ES-I3 (cell line): ENCODE measurements around the gene IQCK.

Experiments
- H3K36me3 ChIP-seq: 2 replicates; pipeline ENCODE4 v1.6.1; 2013; ENCODE audit warnings: mild to moderate bottlenecking, low read length, control low read depth, moderate library complexity; ENCODE audit not compliant: insufficient read depth
- H3K4me1 ChIP-seq: 2 replicates; pipeline ENCODE4 v1.6.1; 2013; ENCODE audit warnings: mild to moderate bottlenecking, control low read depth, low read length; ENCODE audit not compliant: insufficient read depth
- H3K9ac ChIP-seq: 2 replicates; pipeline ENCODE4 v1.6.1; 2013; ENCODE audit warnings: low read depth, mild to moderate bottlenecking, low read length, moderate library complexity
- H3K9me3 ChIP-seq: 2 replicates; pipeline ENCODE4 v1.6.1; 2013; ENCODE audit warnings: mild to moderate bottlenecking, low read length, moderate library complexity; ENCODE audit not compliant: control insufficient read depth, insufficient read depth

The IQCK gene

GRCh38 chr16:19881028-19881427, 163.0 kb downstream of the IQCK start:
- peaks cover 27% of the 10 kb centered on the region for H3K4me1 ChIP-seq
- H3K9ac ChIP-seq = no peak overlapping the region
- H3K36me3 ChIP-seq = no peaks in the 10 kb centered on the region
- no peaks in the 10 kb centered on the region for H3K9me3 ChIP-seq

- peaks cover 22% of the 10 kb centered on the region; the same call in 1 of the 2 replicates for H3K4me1 ChIP-seq
- H3K9me3 ChIP-seq = no peaks in the 10 kb centered on the region
- peak overlapping the region; percentile 85; the same call in 1 of the 2 replicates for H3K9ac ChIP-seq
- H3K36me3 ChIP-seq = no peaks in the 10 kb centered on the region
Observed at GRCh38 chr16:19881783-19882182, 163.7 kb downstream of the IQCK start.

DNA sequence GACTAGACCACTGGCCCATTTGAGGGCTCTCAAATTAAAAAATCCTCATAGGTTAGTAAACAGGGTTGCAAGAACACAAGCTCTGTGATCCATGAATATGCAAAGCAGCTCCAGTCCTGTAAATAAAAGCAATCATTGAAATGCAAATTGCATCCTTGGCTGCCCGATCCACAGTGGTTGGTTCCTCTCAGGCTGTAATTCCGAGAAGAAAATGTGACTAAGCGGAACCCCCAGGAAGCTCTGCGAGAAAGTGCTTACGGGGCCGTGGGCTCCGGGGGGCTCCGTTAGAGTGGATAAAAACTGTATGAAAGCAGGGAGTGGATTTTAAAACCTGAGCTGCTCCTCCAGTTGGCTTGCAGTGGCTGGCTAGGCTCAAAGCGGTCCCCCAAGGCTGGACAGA, 164.1 kb downstream of the IQCK start:
- Histone ChIP-seq H3K9me3 (no peaks in the 10 kb centered on the region), H3K36me3 (no peaks in the 10 kb centered on the region), H3K4me1 (peaks cover 20% of the 10 kb centered on the region; the same call in 1 of the 2 replicates), H3K9ac (peak overlapping the region; percentile 85)

GRCh38 chr16:19882646-19883045, 164.6 kb downstream of the IQCK start:
- peaks cover 20% of the 10 kb centered on the region; the same call in 1 of the 2 replicates for H3K4me1 ChIP-seq
- no peaks in the 10 kb centered on the region for H3K36me3 ChIP-seq
- H3K9ac ChIP-seq = peak overlapping the region; percentile 85

DNA sequence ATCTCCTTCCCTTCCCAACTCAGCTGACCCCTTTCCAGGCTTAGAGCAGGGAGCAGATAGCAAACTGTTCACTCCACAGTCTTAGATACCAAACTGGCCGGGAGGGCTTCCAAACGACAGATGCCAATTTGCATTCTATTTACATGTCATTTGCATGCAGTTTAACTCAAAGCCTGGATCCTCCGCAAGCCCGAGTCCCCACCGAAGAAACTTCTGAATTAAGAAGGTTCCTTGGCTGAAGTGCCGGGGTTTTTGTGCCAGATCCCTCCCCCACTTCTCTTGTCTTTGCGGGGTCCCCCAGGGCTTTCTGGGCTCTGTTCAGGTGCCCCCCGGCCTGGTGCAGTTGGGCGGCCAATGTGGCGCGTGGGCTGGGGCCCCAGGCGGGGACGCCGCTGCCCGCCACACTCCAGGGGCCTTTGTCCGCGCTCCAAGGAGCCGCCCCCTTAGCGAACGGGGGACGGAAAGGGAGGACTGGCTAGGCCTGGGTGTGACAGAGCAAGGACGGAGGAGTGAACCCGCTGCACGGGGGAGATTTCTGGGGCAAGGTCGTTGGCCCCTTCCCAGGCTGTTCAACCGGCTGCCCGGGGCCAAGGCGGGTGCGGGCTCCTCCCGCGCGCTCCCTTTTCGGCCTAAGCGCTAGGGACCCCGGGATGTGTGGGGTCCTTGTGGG, 165.4 kb downstream of the IQCK start:
- Histone ChIP-seq H3K36me3 (no peaks in the 10 kb centered on the region), H3K4me1 (peaks cover 19% of the 10 kb centered on the region; the same call in 1 of the 2 replicates), H3K9ac (peak overlapping the region; percentile 85), H3K9me3 (no peaks in the 10 kb centered on the region)

More at GRCh38 chr16:19882646-19883045, 164.6 kb downstream of the IQCK start:
- H3K9me3 ChIP-seq = no peaks in the 10 kb centered on the region

DNA sequence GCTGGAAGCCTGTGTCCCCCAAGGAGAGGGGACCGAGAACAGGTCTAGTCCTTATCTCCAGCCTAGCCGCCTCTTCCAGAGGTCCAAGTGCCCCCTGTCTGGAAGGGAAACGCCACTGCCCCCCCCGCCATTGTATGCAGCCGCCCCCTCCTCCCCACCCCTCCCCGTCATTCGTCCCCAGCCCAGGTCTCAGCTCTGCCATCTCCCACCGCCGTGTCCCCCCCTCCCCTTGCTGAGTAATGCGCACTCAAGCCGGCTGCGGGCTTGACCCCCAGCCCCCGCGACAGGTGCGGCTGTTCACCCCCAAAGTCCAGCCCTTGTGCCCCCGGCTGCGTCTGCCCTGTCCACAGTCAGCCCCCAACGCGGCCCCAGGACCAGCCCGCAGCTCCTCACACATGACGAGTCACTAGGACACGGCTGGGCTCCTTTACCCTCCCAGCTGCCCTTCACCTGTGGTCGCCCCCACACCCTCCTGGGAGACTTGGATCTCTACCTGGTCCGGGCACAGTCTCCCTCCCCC, 166.0 kb downstream of the IQCK start:
- Histone ChIP-seq H3K9ac (peak overlapping the region; percentile 85), H3K36me3 (no peaks in the 10 kb centered on the region), H3K4me1 (peaks cover 13% of the 10 kb centered on the region; the same call in 1 of the 2 replicates), H3K9me3 (no peaks in the 10 kb centered on the region)

DNA sequence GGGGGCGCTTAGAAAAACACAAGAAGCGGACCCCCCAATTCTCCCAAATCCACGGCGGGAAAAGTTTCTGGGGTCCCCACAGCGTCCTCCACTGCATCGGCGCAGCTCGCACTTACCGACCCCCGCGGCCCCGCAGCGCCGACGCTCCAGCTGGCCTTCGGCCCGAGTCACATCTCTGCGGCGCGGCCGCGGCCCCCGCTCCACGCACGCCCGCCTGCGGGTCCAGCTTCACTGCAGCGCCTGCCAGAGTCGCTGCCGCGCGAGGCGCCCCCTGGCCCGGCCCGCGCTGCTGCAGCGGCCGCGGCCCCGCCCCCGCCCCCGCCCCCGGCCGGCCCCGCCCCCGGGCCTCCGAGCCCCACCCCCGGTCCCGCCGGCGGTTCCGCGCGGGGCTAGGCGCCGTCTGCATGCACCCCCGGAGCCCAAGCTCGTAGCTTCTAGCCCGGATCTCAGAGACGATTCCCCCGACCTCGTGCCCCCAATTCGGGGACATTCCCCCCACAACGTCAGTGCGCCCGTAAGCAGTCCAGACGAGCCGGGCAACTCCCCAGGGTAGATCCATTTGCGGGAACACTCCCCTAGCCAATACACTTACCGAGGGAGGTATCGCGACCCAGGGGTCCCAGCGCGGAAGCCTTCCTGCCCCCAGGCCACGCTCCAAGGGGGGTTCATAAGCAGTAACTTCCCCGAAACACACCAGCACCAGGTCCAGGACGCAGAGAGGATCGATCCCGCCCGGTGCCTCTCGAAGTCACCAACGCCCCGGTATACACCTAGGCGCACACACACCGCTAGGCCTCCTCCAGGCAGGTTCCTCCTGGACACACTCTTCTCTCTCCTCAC, 166.8 kb downstream of the IQCK start, which contains the start of gene GPRC5B:
TSS of gene GPRC5B (minus strand) at position 238 of the 840 bp plus-strand sequence. CDS start 12,003 bp downstream, outside the sequence.
- Histone ChIP-seq H3K9ac (peak within 1 kb of the TSS; percentile 85), H3K9me3 (no peaks in the 10 kb centered on the region), H3K4me1 (peaks cover 9% of the 10 kb centered on the region; the same call in 1 of the 2 replicates), H3K36me3 (no peaks in the 10 kb centered on the region)

DNA sequence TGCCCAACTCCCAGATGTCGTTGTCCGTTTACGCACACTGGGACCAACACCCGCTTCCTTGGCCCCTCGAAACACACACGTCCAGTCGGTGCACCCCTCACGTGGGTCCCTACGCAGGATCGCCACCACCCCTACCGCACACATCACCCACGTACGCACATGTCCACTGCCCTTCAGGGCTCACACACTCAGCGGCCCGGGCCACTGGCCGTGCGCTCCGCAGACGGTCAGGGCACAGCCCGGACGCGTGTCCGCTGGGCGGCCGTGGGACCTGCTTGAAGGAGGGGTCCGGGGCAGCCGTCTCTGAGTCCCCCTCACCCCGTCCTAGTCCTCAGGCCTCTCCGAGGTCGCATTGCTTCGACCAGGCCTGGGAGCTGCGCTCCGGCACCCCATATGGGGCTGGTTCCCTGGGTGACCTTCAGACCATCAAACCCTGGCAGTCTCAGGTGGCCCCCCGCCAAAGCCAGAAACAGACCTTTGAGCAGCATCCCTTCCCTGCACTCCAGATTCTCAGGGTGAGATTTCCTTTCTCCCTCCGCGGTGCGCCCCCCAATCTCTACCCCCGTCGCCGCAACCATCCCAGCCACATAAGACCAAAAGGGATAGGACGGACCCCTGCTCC, 167.5 kb downstream of the IQCK start:
- H3K9ac ChIP-seq = peak overlapping the region; percentile 72; the same call in 1 of the 2 replicates
- H3K36me3 ChIP-seq = no peaks in the 10 kb centered on the region
- no peaks in the 10 kb centered on the region for H3K9me3 ChIP-seq

DNA sequence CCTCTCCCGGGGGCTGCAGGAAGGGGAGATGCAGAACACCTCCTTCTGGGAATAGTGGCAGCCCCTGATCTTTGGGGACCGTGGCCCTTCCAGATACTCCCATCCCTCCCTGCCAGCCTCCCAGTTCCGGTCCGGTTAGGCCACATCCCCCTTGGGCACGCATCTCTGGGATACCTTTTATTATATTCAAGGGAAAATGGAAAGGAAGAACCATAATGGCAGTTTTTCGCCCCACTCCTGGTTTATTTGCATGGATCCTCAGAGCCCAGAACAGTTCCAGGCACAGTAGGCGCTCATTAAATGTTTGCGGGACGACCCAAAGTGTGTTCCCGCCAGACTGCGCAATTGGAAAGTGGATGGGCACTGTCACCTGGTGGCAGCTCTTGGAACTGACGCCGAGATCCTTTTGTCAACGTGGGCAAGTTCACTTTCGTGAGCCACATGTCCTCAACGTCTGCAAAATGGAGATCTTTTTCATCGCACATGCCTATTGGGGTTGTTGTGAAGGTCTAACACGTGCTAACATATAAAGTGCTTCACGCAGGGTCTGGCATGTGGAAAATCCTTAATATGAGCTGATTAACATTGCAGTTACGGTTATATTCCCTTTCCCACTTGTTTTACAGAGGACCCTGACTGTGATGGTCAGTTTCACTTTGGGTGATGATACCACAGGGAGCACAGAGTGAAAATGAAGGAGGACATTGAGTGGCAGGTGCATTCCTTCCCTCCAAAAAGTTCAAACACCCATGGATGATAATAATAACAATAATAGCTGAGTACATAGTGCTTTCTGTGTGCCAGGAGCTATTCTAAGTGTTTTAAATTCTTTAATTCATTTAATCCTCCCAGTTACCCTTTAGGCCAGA, 168.2 kb downstream of the IQCK start:
- no peaks in the 10 kb centered on the region for H3K36me3 ChIP-seq
- H3K9me3 ChIP-seq = no peaks in the 10 kb centered on the region
- no peak overlapping the region; the same call in 1 of the 2 replicates for H3K9ac ChIP-seq
- peaks cover 9% of the 10 kb centered on the region; the same call in 1 of the 2 replicates for H3K4me1 ChIP-seq

More for the DNA sequence above, 167.5 kb downstream of the IQCK start:
- H3K4me1 ChIP-seq = peaks cover 9% of the 10 kb centered on the region; the same call in 1 of the 2 replicates

DNA sequence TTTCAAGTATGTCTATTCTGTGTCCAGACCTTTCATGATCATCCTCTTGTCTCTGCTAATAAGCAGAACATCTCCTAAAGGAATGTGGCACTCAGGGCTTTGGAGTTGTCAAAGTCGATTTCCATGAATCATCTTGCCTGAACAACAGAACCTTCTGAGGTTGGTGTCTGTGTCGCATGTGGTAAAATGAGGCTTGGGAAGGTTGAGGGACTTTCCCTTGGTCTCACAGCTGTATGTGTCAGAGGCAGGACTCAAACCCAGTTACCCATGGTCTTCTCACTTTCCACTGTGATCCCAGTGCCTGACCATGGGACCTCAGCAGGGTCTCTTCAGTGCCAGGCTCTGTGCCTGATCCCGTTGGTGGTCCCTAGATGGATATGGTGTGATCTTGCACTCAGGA, 170.8 kb downstream of the IQCK start:
- Histone ChIP-seq H3K4me1 (peaks cover 3% of the 10 kb centered on the region; the same call in 1 of the 2 replicates), H3K9ac (no peak overlapping the region)

GRCh38 chr16:19890901-19891300, 172.8 kb downstream of the IQCK start:
- Histone ChIP-seq H3K36me3 (no peaks in the 10 kb centered on the region), H3K9me3 (no peaks in the 10 kb centered on the region), H3K4me1 (peaks cover 3% of the 10 kb centered on the region; the same call in 1 of the 2 replicates), H3K9ac (no peak overlapping the region)

More for the DNA sequence above, 170.8 kb downstream of the IQCK start:
- Histone ChIP-seq H3K36me3 (no peaks in the 10 kb centered on the region), H3K9me3 (no peaks in the 10 kb centered on the region)

GRCh38 chr16:19892902-19893301, 174.8 kb downstream of the IQCK start:
- H3K36me3 ChIP-seq = no peaks in the 10 kb centered on the region
- H3K9ac ChIP-seq = no peak overlapping the region
- no peaks in the 10 kb centered on the region for H3K9me3 ChIP-seq

DNA sequence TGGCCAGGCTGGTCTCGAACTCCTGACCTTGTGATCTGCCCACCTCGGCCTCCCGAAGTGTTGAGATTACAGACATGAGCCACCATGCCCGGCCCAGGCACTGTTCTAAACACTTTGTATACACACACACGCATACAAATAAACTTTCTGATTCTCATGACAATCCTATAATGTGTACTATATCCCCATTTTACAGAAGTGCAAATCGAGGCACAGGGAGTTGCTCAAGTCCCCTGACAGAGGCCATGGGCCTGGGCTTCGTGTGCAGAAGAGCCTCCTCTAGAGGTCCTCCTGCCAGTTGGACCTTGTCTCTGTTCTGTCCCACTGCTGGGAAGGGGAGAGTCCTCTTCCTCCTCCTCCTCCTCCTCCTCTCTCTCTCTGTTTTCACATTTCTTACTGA, 176.5 kb downstream of the IQCK start:
- H3K36me3 ChIP-seq = no peaks in the 10 kb centered on the region
- H3K9me3 ChIP-seq = no peaks in the 10 kb centered on the region
- no peaks in the 10 kb centered on the region for H3K4me1 ChIP-seq
- H3K9ac ChIP-seq = no peak overlapping the region

More at GRCh38 chr16:19892902-19893301, 174.8 kb downstream of the IQCK start:
- H3K4me1 ChIP-seq = no peaks in the 10 kb centered on the region
